ENCODE results near the gene DNAH14. TPM values are rescaled to one million over a fixed set of nuclear protein-coding genes. Genes with fewer than 3 reads are reported as not detected.
A peak's percentile ranks its signal among the peaks of the same experiment; 100 is the strongest.

Gene DNAH14
- total RNA-seq, 1 donor from 2014 or later = 4.6 TPM

- ATAC-seq (no peak), DNase-seq (ENCODE audit: missing footprints) (no peak)
- intact Hi-C loops (cut with DNase I) = no loop called here
Observed at GRCh38 chr1:225408249-225408648, 478.8 kb downstream of the DNAH14 start.

GRCh38 chr1:225409051-225409450, 479.6 kb downstream of the DNAH14 start:
- intact Hi-C loops (cut with DNase I) = no loop called here
- ATAC-seq = no peak
- no peak for DNase-seq (ENCODE audit: missing footprints)

- ATAC-seq = no peak
- no peak for DNase-seq (ENCODE audit: missing footprints)
- intact Hi-C loops (cut with DNase I) = no loop called here
Observed at GRCh38 chr1:225410036-225410435, 480.6 kb downstream of the DNAH14 start.

- DNase-seq (ENCODE audit: missing footprints) = no peak
- ATAC-seq = no peak
- intact Hi-C loops (cut with DNase I) = no loop called here
Observed at GRCh38 chr1:225412321-225412720, 482.8 kb downstream of the DNAH14 start.

- DNase-seq (ENCODE audit: missing footprints) (no peak), ATAC-seq (no peak)
- intact Hi-C loops (cut with DNase I) = no loop called here
Observed at GRCh38 chr1:225412803-225413351, 483.4 kb downstream of the DNAH14 start.

GRCh38 chr1:225413708-225414375, 484.4 kb downstream of the DNAH14 start:
- DNase-seq (ENCODE audit: missing footprints) = no peak
- intact Hi-C loops (cut with DNase I) = no loop called here
- ATAC-seq = no peak

GRCh38 chr1:225415307-225415706, 485.8 kb downstream of the DNAH14 start:
- intact Hi-C loops (cut with DNase I) = no loop called here
- no peak for DNase-seq (ENCODE audit: missing footprints)
- no peak for ATAC-seq

- no peak for DNase-seq (ENCODE audit: missing footprints)
- intact Hi-C loops (cut with DNase I) = no loop called here
- no peak for ATAC-seq
Observed at GRCh38 chr1:225415967-225416745, 486.7 kb downstream of the DNAH14 start.

GRCh38 chr1:225418059-225418458, 488.6 kb downstream of the DNAH14 start:
- ATAC-seq (no peak), DNase-seq (ENCODE audit: missing footprints) (no peak)
- intact Hi-C loops (cut with DNase I) = no loop called here

GRCh38 chr1:225418598-225418997, 489.1 kb downstream of the DNAH14 start:
- intact Hi-C loops (cut with DNase I) = no loop called here
- ATAC-seq (no peak), DNase-seq (ENCODE audit: missing footprints) (no peak)

GRCh38 chr1:225422031-225422605, 492.6 kb downstream of the DNAH14 start:
- ATAC-seq = no peak
- DNase-seq (ENCODE audit: missing footprints) = no peak
- intact Hi-C loops (cut with DNase I) = no loop called here

GRCh38 chr1:225422795-225423517, 493.5 kb downstream of the DNAH14 start:
- DNase-seq (ENCODE audit: missing footprints) (no peak), ATAC-seq (no peak)
- intact Hi-C loops (cut with DNase I) = no loop called here

- intact Hi-C loops (cut with DNase I) = no loop called here
- DNase-seq (ENCODE audit: missing footprints) = no peak
- ATAC-seq = no peak
Observed at GRCh38 chr1:225423518-225423855, 494.0 kb downstream of the DNAH14 start.

GRCh38 chr1:225424562-225425200, 495.2 kb downstream of the DNAH14 start:
- ATAC-seq = no peak
- DNase-seq (ENCODE audit: missing footprints) = no peak
- intact Hi-C loops (cut with DNase I) = no loop called here

GRCh38 chr1:225425201-225425786, 495.8 kb downstream of the DNAH14 start:
- intact Hi-C loops (cut with DNase I) = no loop called here
- ATAC-seq = no peak
- no peak for DNase-seq (ENCODE audit: missing footprints)

GRCh38 chr1:225426395-225427234, 497.1 kb downstream of the DNAH14 start:
- intact Hi-C loops (cut with DNase I) = no loop called here
- peak; percentile 77 for DNase-seq (ENCODE audit: missing footprints)
- ATAC-seq = no peak

- peak; percentile 84 for DNase-seq (ENCODE audit: missing footprints)
- intact Hi-C loops (cut with DNase I) = no loop called here
Observed at GRCh38 chr1:225427235-225428067, 498.0 kb downstream of the DNAH14 start, which contains the start of gene LBR. Gene LBR (minus strand): TSS chr1:225428038. CDS start chr1:225424075, 3,963 bp downstream.

More at GRCh38 chr1:225427235-225428067, 498.0 kb downstream of the DNAH14 start, which contains the start of gene LBR:
- ATAC-seq = peak; percentile 46

All from Right ventricle myocardium inferior (tissue), 1 donor.